ENCODE measurements around the gene ERC1. TPM values are rescaled to one million over a fixed set of nuclear protein-coding genes. Genes with fewer than 3 reads are reported as not detected.

Gene ERC1
- total and polyA plus RNA-seq, 2 of the 4 experiments (the other 2 are of a cell fraction), result 11.6 to 25.6 TPM

GRCh38 chr12:1464925-1465324 lies 473.9 kb downstream of the ERC1 start:
- intact Hi-C loops (cut with micrococcal nuclease), result no loop called here
- POLR2A ChIA-PET (ENCODE audit: unreplicated experiment), result interaction anchor here (0.6 kb wide), 1 partner anchor 361 kb away, joined by 5 read pairs; no protein-coding TSS in a partner anchor
- H3K9me3 ChIP-seq (ENCODE audit: control insufficient read depth, insufficient read depth, low read length), result no peaks in the 10 kb centered on the region
- dilution Hi-C loops (cut with HindIII; ENCODE audit: low sequenced_read_pairs, unreplicated experiment), result no loop called here
- no peak overlapping the region for H3K14ac ChIP-seq (replicated peaks; ENCODE audit: low read depth, low read length)
- no peak overlapping the region for H2AFZ ChIP-seq (replicated peaks; ENCODE audit: low read length, poor library complexity)
- ATAC-seq (ENCODE audit: low read depth), result no peak
- no peak for DNase-seq
- no peak overlapping the region for H2BK120ac ChIP-seq (ENCODE audit: low read depth, low read length)
- H2BK5ac ChIP-seq (ENCODE audit: low read depth, low read length, poor library complexity, severe bottlenecking), result no peak overlapping the region
- no peak overlapping the region for H2BK20ac ChIP-seq (ENCODE audit: low read depth, low read length)
- H4K91ac ChIP-seq (ENCODE audit: insufficient read depth, low read depth, low read length), result no peak overlapping the region
- H2AK5ac ChIP-seq (ENCODE audit: low read depth, low read length), result no peak overlapping the region
- no peak overlapping the region for H2AK9ac ChIP-seq (replicated peaks; ENCODE audit: low read depth, low read length, poor library complexity)
- no peak overlapping the region for H2BK15ac ChIP-seq (ENCODE audit: low read depth, low read length)
- in situ Hi-C loops (cut with MboI; ENCODE audit: low sequenced_read_pairs), result no loop called here
- no peaks in the 10 kb centered on the region for H4K20me1 ChIP-seq (ENCODE audit: insufficient read depth, low read length)
- H3K4me3 ChIP-seq (ENCODE audit: insufficient read depth, low read depth, low read length), result no peak overlapping the region
- no peak overlapping the region for H4K5ac ChIP-seq (ENCODE audit: low read depth, low read length)
- TF ChIP-seq MAFK (IDR thresholded peaks at IDR 0.05; ENCODE audit: low read depth, low read length) (no peak), MAZ (IDR thresholded peaks at IDR 0.05; ENCODE audit: borderline replicate concordance, low read depth, low read length) (no peak), RFX5 (IDR thresholded peaks at IDR 0.05; ENCODE audit: low read depth, low read length) (no peak), NFE2L2 (IDR thresholded peaks at IDR 0.05; ENCODE audit: low read depth, low read length) (no peak), CHD1 (IDR thresholded peaks at IDR 0.05; ENCODE audit: low read depth, low read length) (no peak), MXI1 (IDR thresholded peaks at IDR 0.05; ENCODE audit: borderline replicate concordance, low read depth, low read length) (no peak), SMC3 (IDR thresholded peaks at IDR 0.05; ENCODE audit: low read depth, low read length) (no peak), CEBPB (IDR thresholded peaks at IDR 0.05; ENCODE audit: low read depth, low read length) (no peak), FOS (IDR thresholded peaks at IDR 0.05; ENCODE audit: low read depth, low read length) (no peak), BHLHE40 (IDR thresholded peaks at IDR 0.05; ENCODE audit: low read depth, low read length) (no peak), USF2 (IDR thresholded peaks at IDR 0.05; ENCODE audit: low read depth, low read length) (no peak), RCOR1 (IDR thresholded peaks at IDR 0.05; ENCODE audit: insufficient replicate concordance, low read length) (no peak), ELK1 (IDR thresholded peaks at IDR 0.05; ENCODE audit: borderline replicate concordance, low read depth, low read length) (no peak), RAD21 (IDR thresholded peaks at IDR 0.05; ENCODE audit: low read length) (no peak), POLR2A (IDR thresholded peaks at IDR 0.05; ENCODE audit: low read depth, low read length) (no peak), CTCF (conservative IDR thresholded peaks at IDR 0.05; ENCODE audit: low read depth, low read length) (no peak)
- H3K4me2 ChIP-seq (ENCODE audit: low read depth, low read length), result no peak overlapping the region
- no peak overlapping the region for H3K18ac ChIP-seq (ENCODE audit: low read depth, low read length)
- peaks cover 2% of the 10 kb centered on the region; the same call in 1 of the 2 replicates for H3K9me1 ChIP-seq (ENCODE audit: insufficient read depth, low read length)
- CTCF ChIA-PET, result interaction anchor here (1.3 kb wide), 1 partner anchor 347 kb away, joined by 3 read pairs; no protein-coding TSS in a partner anchor
- 90% methylated on average over 5 of the region's 6 CpGs; no CpG with 5 or more reads in 1 of the 2 experiments for WGBS, 2 experiments (ENCODE audit: extremely low coverage in 2 of 2, insufficient read length in 1 of 2)
- H4K8ac ChIP-seq (ENCODE audit: low read depth in 2 of 2, low read length in 2 of 2), result no peak overlapping the region
- H3K23ac ChIP-seq (ENCODE audit: low read depth, low read length), result no peak overlapping the region
- H3K9ac ChIP-seq (ENCODE audit: low read depth, low read length), result no peak overlapping the region
- H3K27ac ChIP-seq (ENCODE audit: insufficient read depth, low read length), result no peak overlapping the region
- peaks cover 0 to 6% of the 10 kb centered on the region in 2 experiments; a peak in 1 of 4 replicates for H3K79me1 ChIP-seq (ENCODE audit: low read depth in 1 of 2, low read length in 2 of 2)
- H3K27me3 ChIP-seq (ENCODE audit: control insufficient read depth, insufficient read depth, low read length), result no peaks in the 10 kb centered on the region
- no TSS peak for BruUV-seq (replicated peaks)
- peaks cover 1% of the 10 kb centered on the region for H3K36me3 ChIP-seq (ENCODE audit: control insufficient read depth, insufficient read depth, low read length)
- no peak overlapping the region for H3K4ac ChIP-seq (ENCODE audit: low read depth, low read length)
- H3K4me1 ChIP-seq (ENCODE audit: control insufficient read depth, insufficient read depth, low read length), result no peaks in the 10 kb centered on the region
- H3K56ac ChIP-seq (ENCODE audit: extremely low read depth, insufficient read depth, low read length), result no peak overlapping the region
